ENCODE measurements around the gene MRPS27. TPM values are rescaled to one million over a fixed set of nuclear protein-coding genes. Genes with fewer than 3 reads are reported as not detected.
A peak's percentile ranks its signal among the peaks of the same experiment; 100 is the strongest.
"Not testable (repeated sequence)": the region's sequence is repeated elsewhere in the genome, so short reads cannot be mapped to it uniquely, and the experiment has no call there.

Gene MRPS27
- total and polyA plus RNA-seq, 2 donors from 2014 or later, result 40.0 to 50.8 TPM

DNA sequence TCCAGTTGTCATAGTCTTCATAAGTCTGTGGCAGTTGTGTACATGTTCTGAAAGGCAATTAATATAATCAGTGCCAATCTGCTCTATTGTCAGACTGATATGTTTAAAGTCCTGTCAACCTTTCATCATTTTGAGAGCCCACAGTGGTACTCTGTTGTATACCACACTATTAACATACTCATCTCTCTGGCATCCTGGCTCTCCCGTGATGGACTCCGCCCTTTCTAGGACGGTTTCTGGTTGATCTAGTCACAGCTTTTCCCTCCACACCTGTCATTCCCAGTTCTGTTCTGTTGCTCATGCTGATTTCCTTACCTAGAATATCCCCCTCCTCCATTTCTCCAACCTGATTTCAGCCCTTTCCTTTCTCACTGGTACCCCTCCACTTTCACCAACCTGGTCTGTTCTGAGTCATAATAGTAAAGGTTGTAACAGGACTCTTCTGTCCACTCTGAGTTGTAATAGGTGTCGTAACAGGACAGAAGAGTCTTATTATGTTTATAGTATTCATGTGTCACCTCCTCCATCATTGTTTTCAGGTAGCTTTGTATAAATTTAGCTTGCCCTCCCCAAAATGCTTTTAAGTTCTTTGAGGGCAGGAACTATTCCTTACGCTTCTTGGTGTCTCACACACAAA is 4.3 kb upstream of the MRPS27 start:
- Histone ChIP-seq H3K27me3 (ENCODE audit: control insufficient read depth, insufficient read depth, low read length) (no peaks in the 10 kb centered on the region), H3K9ac (ENCODE audit: low read length in 3 of 3) (no peak overlapping the region), H3K36me3 (ENCODE audit: control insufficient read depth in 2 of 3, insufficient read depth in 3 of 3, low read length in 3 of 3) (peaks cover 3 to 17% (median 15%) of the 10 kb centered on the region in 3 donors), H3K4me1 (ENCODE audit: control insufficient read depth in 2 of 3, insufficient read depth in 2 of 3, low read depth in 1 of 3, low read length in 3 of 3) (peaks cover 0 to 3% (median 0%) of the 10 kb centered on the region in 3 donors), H3K27ac (ENCODE audit: low read depth in 2 of 2, low read length in 2 of 2) (no peak overlapping the region), H3K9me3 (ENCODE audit: control insufficient read depth in 2 of 3, insufficient read depth in 1 of 3, low read length in 3 of 3) (no peaks in the 10 kb centered on the region), H3K4me3 (ENCODE audit: low read length in 3 of 3) (no peak overlapping the region)
- DNase-seq (no peak), FAIRE-seq (no peak)
- intact Hi-C loops (cut with DNase I), result no loop called here
- TF ChIP-seq, protein P1, sequence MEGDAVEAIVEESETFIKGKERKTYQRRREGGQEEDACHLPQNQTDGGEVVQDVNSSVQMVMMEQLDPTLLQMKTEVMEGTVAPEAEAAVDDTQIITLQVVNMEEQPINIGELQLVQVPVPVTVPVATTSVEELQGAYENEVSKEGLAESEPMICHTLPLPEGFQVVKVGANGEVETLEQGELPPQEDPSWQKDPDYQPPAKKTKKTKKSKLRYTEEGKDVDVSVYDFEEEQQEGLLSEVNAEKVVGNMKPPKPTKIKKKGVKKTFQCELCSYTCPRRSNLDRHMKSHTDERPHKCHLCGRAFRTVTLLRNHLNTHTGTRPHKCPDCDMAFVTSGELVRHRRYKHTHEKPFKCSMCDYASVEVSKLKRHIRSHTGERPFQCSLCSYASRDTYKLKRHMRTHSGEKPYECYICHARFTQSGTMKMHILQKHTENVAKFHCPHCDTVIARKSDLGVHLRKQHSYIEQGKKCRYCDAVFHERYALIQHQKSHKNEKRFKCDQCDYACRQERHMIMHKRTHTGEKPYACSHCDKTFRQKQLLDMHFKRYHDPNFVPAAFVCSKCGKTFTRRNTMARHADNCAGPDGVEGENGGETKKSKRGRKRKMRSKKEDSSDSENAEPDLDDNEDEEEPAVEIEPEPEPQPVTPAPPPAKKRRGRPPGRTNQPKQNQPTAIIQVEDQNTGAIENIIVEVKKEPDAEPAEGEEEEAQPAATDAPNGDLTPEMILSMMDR (IDR thresholded peaks at IDR 0.05; ENCODE audit: borderline replicate concordance, extremely low read depth, insufficient read depth), result no peak

DNA sequence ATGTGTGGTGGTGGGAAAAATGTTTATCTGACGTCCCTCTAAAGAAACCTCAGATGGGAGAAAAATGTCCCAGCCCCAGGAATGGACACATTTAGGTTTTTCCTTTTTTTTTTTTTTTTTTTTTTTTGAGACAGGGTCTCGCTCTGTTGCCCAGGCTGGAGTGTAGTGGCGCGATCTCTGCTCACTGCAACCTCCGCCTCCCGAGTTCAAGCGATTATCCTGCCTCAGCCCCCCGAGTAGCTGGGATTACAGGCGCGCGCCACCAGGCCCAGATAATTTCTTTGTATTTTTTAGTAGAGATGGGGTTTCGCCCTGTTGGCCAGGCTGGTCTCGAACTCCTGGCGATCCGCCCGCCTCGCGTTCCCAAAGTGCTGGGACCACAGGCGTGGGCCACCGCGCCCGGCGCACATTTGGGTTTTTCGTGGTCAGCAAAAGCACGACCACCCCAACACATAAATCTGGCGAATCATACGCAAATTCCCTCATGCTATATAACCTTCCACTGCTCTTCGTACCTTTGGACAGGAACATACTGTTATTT is 535 bp downstream of the MRPS27 start:
- FAIRE-seq; intact Hi-C loops (cut with DNase I); H3K36me3 ChIP-seq (ENCODE audit: control insufficient read depth in 2 of 3, insufficient read depth in 3 of 3, low read length in 3 of 3); H3K27me3 ChIP-seq (ENCODE audit: control insufficient read depth, insufficient read depth, low read length); H3K4me1 ChIP-seq (ENCODE audit: control insufficient read depth in 2 of 3, insufficient read depth in 2 of 3, low read depth in 1 of 3, low read length in 3 of 3); H3K9me3 ChIP-seq (ENCODE audit: control insufficient read depth in 2 of 3, insufficient read depth in 1 of 3, low read length in 3 of 3): not testable (repeated sequence)
- Histone ChIP-seq H3K9ac (ENCODE audit: low read length in 3 of 3) (peak overlapping the region; percentile 71 to 99 (median 83)), H3K4me3 (ENCODE audit: low read length in 3 of 3) (peak overlapping the region; percentile 99 to 100 (median 100)), H3K27ac (ENCODE audit: low read depth in 2 of 2, low read length in 2 of 2) (peak overlapping the region; percentile 16 to 59)
- peak in 2 of 5 donors; percentile 64 to 74 for DNase-seq

DNA sequence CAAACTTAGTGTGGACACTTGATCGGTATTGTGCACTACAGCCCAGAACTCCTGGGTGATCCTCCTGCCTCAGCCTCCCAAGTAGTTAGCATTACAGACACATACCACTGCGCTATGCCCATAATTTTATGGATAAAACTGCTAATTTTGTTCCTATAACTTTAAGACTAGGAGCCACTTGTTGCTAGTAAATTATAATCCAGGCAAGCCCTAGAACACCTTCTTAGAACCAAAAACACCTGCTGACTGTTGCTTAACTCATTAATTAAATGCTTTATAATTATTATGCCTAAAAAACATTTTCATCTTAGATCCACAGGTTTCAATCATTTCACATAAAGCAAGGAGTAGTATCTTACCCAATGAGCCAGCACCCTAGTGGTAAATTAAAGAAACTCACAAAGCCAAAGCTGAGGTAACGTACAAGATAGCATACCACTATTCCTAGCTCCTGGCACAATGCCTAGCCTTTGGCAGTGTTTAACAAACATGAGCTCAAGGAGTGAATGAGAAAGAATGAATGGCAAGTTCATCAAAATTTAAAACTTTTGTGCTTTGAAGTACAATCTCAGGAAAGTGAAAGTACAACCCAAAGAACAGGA is 5.4 kb downstream of the MRPS27 start:
- H3K36me3 ChIP-seq (ENCODE audit: control insufficient read depth in 2 of 3, insufficient read depth in 3 of 3, low read length in 3 of 3), result peaks cover under 1 to 5% (median 4%) of the 10 kb centered on the region in 3 donors
- H3K9ac ChIP-seq (ENCODE audit: low read length in 3 of 3), result no peak overlapping the region
- peaks cover 0 to 7% (median 0%) of the 10 kb centered on the region in 3 donors for H3K4me1 ChIP-seq (ENCODE audit: control insufficient read depth in 2 of 3, insufficient read depth in 2 of 3, low read depth in 1 of 3, low read length in 3 of 3)
- no peaks in the 10 kb centered on the region for H3K27me3 ChIP-seq (ENCODE audit: control insufficient read depth, insufficient read depth, low read length)
- no peak for FAIRE-seq
- DNase-seq, result peak in 1 of 5 donors; percentile 16
- H3K4me3 ChIP-seq (ENCODE audit: low read length in 3 of 3), result no peak overlapping the region
- intact Hi-C loops (cut with DNase I), result no loop called here
- H3K9me3 ChIP-seq (ENCODE audit: control insufficient read depth in 2 of 3, insufficient read depth in 1 of 3, low read length in 3 of 3), result no peaks in the 10 kb centered on the region
- no peak overlapping the region for H3K27ac ChIP-seq (ENCODE audit: low read depth in 2 of 2, low read length in 2 of 2)
- TF ChIP-seq, protein P1 (IDR thresholded peaks at IDR 0.05; ENCODE audit: borderline replicate concordance, extremely low read depth, insufficient read depth), result no peak

DNA sequence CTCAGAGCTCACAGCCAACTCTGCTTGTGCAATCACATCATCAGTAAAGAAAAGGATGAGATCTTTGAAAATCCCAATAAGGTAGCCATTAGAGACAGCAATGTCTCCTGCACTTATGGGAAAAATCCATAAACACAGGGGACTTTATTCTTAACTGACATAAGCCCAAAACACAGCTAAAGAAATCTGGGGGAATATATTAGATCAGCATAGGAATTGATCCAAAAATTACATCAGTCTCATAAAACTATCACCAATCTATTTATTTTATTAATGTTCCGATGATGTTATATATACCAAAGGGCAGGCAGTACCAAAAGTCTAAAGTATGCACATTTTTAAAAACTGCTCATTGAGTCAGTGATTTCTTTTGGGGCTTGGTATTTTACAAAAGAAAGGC is 6.9 kb downstream of the MRPS27 start:
- intact Hi-C loops (cut with DNase I), result no loop called here
- Histone ChIP-seq H3K9me3 (ENCODE audit: control insufficient read depth in 2 of 3, insufficient read depth in 1 of 3, low read length in 3 of 3) (no peaks in the 10 kb centered on the region), H3K4me3 (ENCODE audit: low read length in 3 of 3) (no peak overlapping the region), H3K27ac (ENCODE audit: low read depth in 2 of 2, low read length in 2 of 2) (no peak overlapping the region), H3K27me3 (ENCODE audit: control insufficient read depth, insufficient read depth, low read length) (no peaks in the 10 kb centered on the region), H3K4me1 (ENCODE audit: control insufficient read depth in 2 of 3, insufficient read depth in 2 of 3, low read depth in 1 of 3, low read length in 3 of 3) (peaks cover 0 to 4% (median 0%) of the 10 kb centered on the region in 3 donors), H3K36me3 (ENCODE audit: control insufficient read depth in 2 of 3, insufficient read depth in 3 of 3, low read length in 3 of 3) (peaks cover 3 to 8% (median 5%) of the 10 kb centered on the region in 3 donors), H3K9ac (ENCODE audit: low read length in 3 of 3) (no peak overlapping the region)
- TF ChIP-seq, protein P1 (IDR thresholded peaks at IDR 0.05; ENCODE audit: borderline replicate concordance, extremely low read depth, insufficient read depth), result no peak
- FAIRE-seq (no peak), DNase-seq (no peak)
